Nephron progenitor cell (in vitro differentiated cells): ENCODE data around the gene CETN2.

Experiments
- DNase-seq: peaks from one replicate; pipeline ENCODE4 v3.0.0; 2021
- H3K27ac Mint-ChIP-seq: 2 replicates; pipeline ENCODE4 v1.8.0; 2021; ENCODE audit warnings: mild to moderate bottlenecking, moderate library complexity, mixed read lengths
- H3K27me3 Mint-ChIP-seq: 2 replicates; pipeline ENCODE4 v1.8.0; 2021; ENCODE audit warnings: mild to moderate bottlenecking, low read depth, mixed read lengths; ENCODE audit not compliant: poor library complexity
- H3K36me3 Mint-ChIP-seq: 2 replicates; pipeline ENCODE4 v1.8.0; 2021; ENCODE audit warnings: low read depth, mixed read lengths
- H3K4me1 Mint-ChIP-seq: 2 replicates; pipeline ENCODE4 v1.8.0; 2021; ENCODE audit warnings: mixed read lengths
- H3K4me3 Mint-ChIP-seq: 2 replicates; pipeline ENCODE4 v1.8.0; 2021; ENCODE audit warnings: mild to moderate bottlenecking, moderate library complexity, mixed read lengths
- H3K9me3 Mint-ChIP-seq: 2 replicates; pipeline ENCODE4 v1.8.0; 2021; ENCODE audit warnings: mild to moderate bottlenecking, moderate library complexity, mixed read lengths
- TF ChIP-seq, protein P1 (sequence below): fragments of 200-600 bp; sonication (generic); IDR thresholded peaks from 2 replicates; pipeline ENCODE4 v1.5.0; 2021; ENCODE audit warnings: antibody characterized with exemption

CETN2 gene

GRCh38 chrX:152871260-152871659 lies 40.7 kb upstream of the CETN2 start:
- Mint-ChIP-seq H3K4me1 (peaks cover 16% of the 10 kb centered on the region), H3K27me3 (peaks cover 3% of the 10 kb centered on the region), H3K4me3 (no peak overlapping the region), H3K9me3 (peaks cover 81% of the 10 kb centered on the region), H3K27ac (no peak overlapping the region), H3K36me3 (peaks cover 48% of the 10 kb centered on the region)
- DNase-seq = no peak
- TF ChIP-seq, protein P1, sequence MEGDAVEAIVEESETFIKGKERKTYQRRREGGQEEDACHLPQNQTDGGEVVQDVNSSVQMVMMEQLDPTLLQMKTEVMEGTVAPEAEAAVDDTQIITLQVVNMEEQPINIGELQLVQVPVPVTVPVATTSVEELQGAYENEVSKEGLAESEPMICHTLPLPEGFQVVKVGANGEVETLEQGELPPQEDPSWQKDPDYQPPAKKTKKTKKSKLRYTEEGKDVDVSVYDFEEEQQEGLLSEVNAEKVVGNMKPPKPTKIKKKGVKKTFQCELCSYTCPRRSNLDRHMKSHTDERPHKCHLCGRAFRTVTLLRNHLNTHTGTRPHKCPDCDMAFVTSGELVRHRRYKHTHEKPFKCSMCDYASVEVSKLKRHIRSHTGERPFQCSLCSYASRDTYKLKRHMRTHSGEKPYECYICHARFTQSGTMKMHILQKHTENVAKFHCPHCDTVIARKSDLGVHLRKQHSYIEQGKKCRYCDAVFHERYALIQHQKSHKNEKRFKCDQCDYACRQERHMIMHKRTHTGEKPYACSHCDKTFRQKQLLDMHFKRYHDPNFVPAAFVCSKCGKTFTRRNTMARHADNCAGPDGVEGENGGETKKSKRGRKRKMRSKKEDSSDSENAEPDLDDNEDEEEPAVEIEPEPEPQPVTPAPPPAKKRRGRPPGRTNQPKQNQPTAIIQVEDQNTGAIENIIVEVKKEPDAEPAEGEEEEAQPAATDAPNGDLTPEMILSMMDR = no peak

DNA sequence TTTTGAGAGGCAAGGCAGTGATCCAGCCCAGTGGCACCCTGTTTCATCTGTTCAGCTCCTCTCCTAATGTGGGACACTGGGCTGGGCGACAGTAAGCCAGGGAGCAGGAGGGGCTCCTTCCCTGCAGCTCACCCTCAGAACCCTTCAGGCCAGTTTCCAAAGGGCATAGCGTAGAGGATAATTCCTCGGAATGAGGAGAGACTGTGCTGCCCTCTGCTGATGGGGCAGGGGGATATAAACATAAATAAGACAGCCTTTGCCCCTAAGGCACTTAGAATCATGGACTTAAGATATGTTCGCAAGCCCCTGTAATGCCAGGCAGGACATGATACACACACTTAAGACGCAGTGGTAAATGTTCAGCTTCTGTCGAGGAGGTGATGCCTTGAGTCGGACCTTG lies 39.4 kb upstream of the CETN2 start:
- no peak overlapping the region for H3K4me3 Mint-ChIP-seq
- peak overlapping the region; percentile 42 for H3K27ac Mint-ChIP-seq
- H3K36me3 Mint-ChIP-seq = peaks cover 56% of the 10 kb centered on the region
- TF ChIP-seq, protein P1 = no peak
- no peak for DNase-seq
- H3K9me3 Mint-ChIP-seq = peaks cover 83% of the 10 kb centered on the region
- peaks cover 3% of the 10 kb centered on the region for H3K27me3 Mint-ChIP-seq
- H3K4me1 Mint-ChIP-seq = peaks cover 16% of the 10 kb centered on the region

DNA sequence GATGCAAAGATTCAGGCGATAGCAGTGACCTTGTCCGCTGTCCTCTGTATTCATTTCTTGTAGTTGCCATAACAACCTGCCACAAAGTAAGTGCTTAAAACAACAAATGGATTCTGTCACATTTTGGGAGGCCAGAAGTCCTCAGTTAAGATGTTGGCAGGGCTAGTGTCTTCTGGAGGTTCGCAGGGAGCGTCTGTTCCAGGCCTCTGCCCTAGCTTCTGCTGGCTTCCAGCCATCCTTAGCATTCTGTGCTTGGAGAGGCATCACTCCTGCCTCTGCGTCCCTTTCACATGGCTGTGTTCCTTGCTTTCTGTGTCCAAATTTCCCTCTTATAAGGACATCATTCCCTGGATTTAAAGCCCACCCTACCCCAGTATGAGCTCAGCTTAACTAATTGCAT lies 35.8 kb upstream of the CETN2 start:
- TF ChIP-seq, protein P1 = no peak
- Mint-ChIP-seq H3K9me3 (peaks cover 82% of the 10 kb centered on the region), H3K27me3 (peaks cover 3% of the 10 kb centered on the region), H3K36me3 (peaks cover 62% of the 10 kb centered on the region), H3K4me3 (no peak overlapping the region), H3K4me1 (peaks cover 24% of the 10 kb centered on the region), H3K27ac (peak overlapping the region; percentile 68)
- no peak for DNase-seq

DNA sequence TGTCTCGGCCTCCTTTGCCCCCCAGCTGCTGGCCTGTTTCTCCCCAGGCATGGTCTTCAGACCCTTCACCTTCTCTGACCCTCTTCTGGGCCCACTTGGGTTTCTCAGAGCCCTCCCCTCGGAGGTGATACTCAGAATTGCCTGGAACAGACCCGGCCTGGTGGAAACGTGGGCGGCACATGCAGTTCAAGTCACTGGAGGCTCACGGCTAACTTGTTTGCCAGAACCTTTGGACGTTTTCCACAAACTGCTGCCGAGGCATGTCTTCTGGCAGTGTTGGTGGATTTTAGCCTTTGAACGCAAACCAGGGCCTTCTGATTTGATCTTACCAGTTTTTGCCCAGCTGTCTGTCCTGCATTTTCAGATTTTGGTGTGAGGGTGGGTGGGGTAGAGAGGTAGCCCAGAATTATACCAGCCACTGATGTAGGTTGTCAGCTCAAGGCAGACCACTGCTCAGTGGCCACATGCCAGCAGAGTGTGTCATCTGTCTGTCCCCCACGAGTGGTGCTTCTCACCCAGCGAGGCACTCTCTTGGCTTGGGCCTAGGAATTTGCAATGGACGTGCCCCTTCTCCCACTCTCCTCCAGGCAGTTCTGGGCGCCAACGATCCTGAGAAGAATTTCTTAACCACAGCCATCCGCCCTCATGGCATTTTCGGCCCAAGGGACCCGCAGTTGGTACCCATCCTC lies 34.8 kb upstream of the CETN2 start:
- no peak for DNase-seq
- peaks cover 68% of the 10 kb centered on the region for H3K36me3 Mint-ChIP-seq
- TF ChIP-seq, protein P1 = no peak
- peaks cover 3% of the 10 kb centered on the region for H3K27me3 Mint-ChIP-seq
- H3K4me3 Mint-ChIP-seq = no peak overlapping the region
- H3K4me1 Mint-ChIP-seq = peaks cover 34% of the 10 kb centered on the region
- peak overlapping the region; percentile 48 for H3K27ac Mint-ChIP-seq
- peaks cover 83% of the 10 kb centered on the region for H3K9me3 Mint-ChIP-seq

- H3K4me3 Mint-ChIP-seq = no peak overlapping the region
- H3K27ac Mint-ChIP-seq = peak overlapping the region; percentile 41
- TF ChIP-seq, protein P1 = no peak
- H3K9me3 Mint-ChIP-seq = peaks cover 71% of the 10 kb centered on the region
- no peak for DNase-seq
- H3K36me3 Mint-ChIP-seq = peaks cover 71% of the 10 kb centered on the region
- no peaks in the 10 kb centered on the region for H3K27me3 Mint-ChIP-seq
- peaks cover 46% of the 10 kb centered on the region for H3K4me1 Mint-ChIP-seq
Measured at GRCh38 chrX:152861826-152862225, 31.3 kb upstream of the CETN2 start.

DNA sequence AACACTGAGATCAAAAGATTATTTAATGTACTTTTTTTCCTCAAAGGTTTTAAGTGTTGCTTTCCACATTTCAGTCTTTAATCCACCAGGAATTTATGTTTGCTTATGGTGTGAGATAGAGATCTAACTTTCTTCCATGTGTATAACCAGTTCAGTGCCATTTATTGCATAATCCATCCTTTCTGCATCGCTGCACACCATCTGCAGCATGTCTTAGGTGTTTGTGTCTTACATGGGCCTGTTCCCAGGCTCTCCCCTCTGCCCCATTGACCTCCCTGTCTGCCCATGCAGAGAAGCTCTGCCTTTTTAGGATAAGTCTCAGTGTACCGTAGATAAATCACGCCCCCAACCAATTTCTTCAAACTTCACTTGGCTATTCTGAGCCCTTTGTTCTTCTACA lies 30.6 kb upstream of the CETN2 start:
- Mint-ChIP-seq H3K9me3 (peaks cover 64% of the 10 kb centered on the region), H3K27ac (peak overlapping the region; percentile 44), H3K36me3 (peaks cover 64% of the 10 kb centered on the region), H3K4me3 (no peak overlapping the region), H3K27me3 (no peaks in the 10 kb centered on the region), H3K4me1 (peaks cover 44% of the 10 kb centered on the region)
- DNase-seq = peak; percentile 52
- TF ChIP-seq, protein P1 = no peak
